Body of pancreas (tissue), 4 donors: Measurements from ENCODE around the gene SHC4. TPM values are rescaled to one million over a fixed set of nuclear protein-coding genes. Genes with fewer than 3 reads are reported as not detected.
"Not testable (repeated sequence)": the region's sequence is repeated elsewhere in the genome, so short reads cannot be mapped to it uniquely, and the experiment has no call there.

Experiments used
- ATAC-seq: fragments of 150-250 bp; one replicate; pipeline ENCODE4 v1.9.1; 2016
- DNase-seq, 4 donors: peaks; one replicate each; pipeline ENCODE4 v3.0.0-alpha.2; 2019
- H3K27ac ChIP-seq, 4 donors: fragments of 200-600 bp; sonication (generic); 1 replicate in 3 of 4; 2 replicates in 1 of 4; pipeline versions ENCODE4 v1.5.1 to v1.6.1; 2016 to 2019; ENCODE audit warnings: mild to moderate bottlenecking in 1 of 4, mixed read lengths in 1 of 4, moderate library complexity in 1 of 4
- H3K27me3 ChIP-seq, 2 donors: fragments of 200-600 bp; sonication (generic); one replicate each; pipeline ENCODE4 v1.6.0; 2016; ENCODE audit warnings: mild to moderate bottlenecking in 1 of 2
- H3K36me3 ChIP-seq, 2 donors: fragments of 200-600 bp; sonication (generic); replicated peaks in 1 of 2; 2 replicates each; pipeline ENCODE4 v1.5.1; 2016; ENCODE audit warnings: low read depth in 2 of 2; ENCODE audit not compliant: insufficient read depth in 1 of 2
- H3K4me1 ChIP-seq: fragments of 200-600 bp; sonication (generic); one replicate; pipeline ENCODE4 v1.6.0; 2016
- H3K4me3 ChIP-seq, 2 donors: fragments of 200-600 bp; sonication (generic); 1 replicate in 1 of 2; 2 replicates in 1 of 2; pipeline ENCODE4 v1.5.1; 2016 to 2019
- H3K9me3 ChIP-seq, 3 donors: fragments of 200-600 bp; sonication (generic); 1 replicate in 2 of 3; 2 replicates in 1 of 3; pipeline ENCODE4 v1.5.1; 2016
- POLR2A ChIP-seq, 3 donors: fragments of 450-650 bp; IDR thresholded peaks; one replicate each; pipeline ENCODE4 v1.6.1; 2016; ENCODE audit warnings: antibody characterized with exemption in 3 of 3, mild to moderate bottlenecking in 2 of 3
- WGBS, 2 donors: methylation state at CpG; one replicate each; pipeline ENCODE4 v1.1.5; 2017; 5-methylcytosine and 5-hydroxymethylcytosine counted together
- intact Hi-C: fragments of 100-400 bp; cut with DNase I; formaldehyde crosslinking; loops from one replicate; pipeline ENCODE4 v1.15.1; 2023
- total RNA-seq, 2 donors: library from RNA; depleted of rRNA; stranded (reverse); fragments of >200 nt; gene quantifications; one replicate each; pipeline ENCODE4 v1.1.0, GENCODE V29; 2016
- TF ChIP-seq, protein P1 (sequence below), 7 experiments: fragments of 450-650 bp in 4 of 7; fragments of 200-600 bp in 3 of 7; sonication (generic) in 3 of 7; IDR thresholded peaks; one replicate each; pipeline ENCODE4 v1.5.1; 2016 to 2019; ENCODE audit warnings: antibody characterized with exemption in 7 of 7

Gene SHC4
- total RNA-seq, 2 donors from 2014 or later = 0.78 TPM; not detected in 1

DNA sequence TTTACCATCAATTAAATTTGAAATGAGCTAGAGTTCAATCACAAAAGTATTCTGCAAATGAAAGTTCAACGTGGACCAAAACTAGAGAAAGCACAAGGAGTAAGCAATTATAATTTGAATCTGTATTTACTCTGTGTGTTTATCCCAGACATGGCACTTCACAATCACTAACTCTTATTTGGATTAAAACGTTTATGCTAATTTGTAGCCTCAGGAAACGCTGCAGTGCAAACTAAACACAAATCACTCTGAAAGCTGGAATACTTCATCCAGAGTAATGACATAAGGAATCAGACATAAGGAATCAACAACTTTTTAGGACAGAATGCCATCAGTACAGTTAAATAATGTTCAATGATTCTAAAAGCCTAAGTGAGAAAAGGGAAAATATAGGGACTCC is 171.3 kb downstream of the SHC4 start:
- no peaks in the 10 kb centered on the region for H3K9me3 ChIP-seq
- H3K4me1 ChIP-seq = no peaks in the 10 kb centered on the region
- H3K36me3 ChIP-seq = peaks cover 0 to 3% of the 10 kb centered on the region in 2 donors
- no peaks in the 10 kb centered on the region for H3K27me3 ChIP-seq
- H3K27ac ChIP-seq = no peak overlapping the region
- TF ChIP-seq, protein P1, sequence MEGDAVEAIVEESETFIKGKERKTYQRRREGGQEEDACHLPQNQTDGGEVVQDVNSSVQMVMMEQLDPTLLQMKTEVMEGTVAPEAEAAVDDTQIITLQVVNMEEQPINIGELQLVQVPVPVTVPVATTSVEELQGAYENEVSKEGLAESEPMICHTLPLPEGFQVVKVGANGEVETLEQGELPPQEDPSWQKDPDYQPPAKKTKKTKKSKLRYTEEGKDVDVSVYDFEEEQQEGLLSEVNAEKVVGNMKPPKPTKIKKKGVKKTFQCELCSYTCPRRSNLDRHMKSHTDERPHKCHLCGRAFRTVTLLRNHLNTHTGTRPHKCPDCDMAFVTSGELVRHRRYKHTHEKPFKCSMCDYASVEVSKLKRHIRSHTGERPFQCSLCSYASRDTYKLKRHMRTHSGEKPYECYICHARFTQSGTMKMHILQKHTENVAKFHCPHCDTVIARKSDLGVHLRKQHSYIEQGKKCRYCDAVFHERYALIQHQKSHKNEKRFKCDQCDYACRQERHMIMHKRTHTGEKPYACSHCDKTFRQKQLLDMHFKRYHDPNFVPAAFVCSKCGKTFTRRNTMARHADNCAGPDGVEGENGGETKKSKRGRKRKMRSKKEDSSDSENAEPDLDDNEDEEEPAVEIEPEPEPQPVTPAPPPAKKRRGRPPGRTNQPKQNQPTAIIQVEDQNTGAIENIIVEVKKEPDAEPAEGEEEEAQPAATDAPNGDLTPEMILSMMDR (IDR thresholded peaks at IDR 0.05) = no peak
- TF ChIP-seq POLR2A (IDR thresholded peaks at IDR 0.05) = no peak
- H3K4me3 ChIP-seq = no peak overlapping the region
- intact Hi-C loops = no loop called here
- ATAC-seq (no peak), DNase-seq (no peak)
- 47 to 65% methylated on average over 3 of the region's 3 CpGs for WGBS, 2 donors

DNA sequence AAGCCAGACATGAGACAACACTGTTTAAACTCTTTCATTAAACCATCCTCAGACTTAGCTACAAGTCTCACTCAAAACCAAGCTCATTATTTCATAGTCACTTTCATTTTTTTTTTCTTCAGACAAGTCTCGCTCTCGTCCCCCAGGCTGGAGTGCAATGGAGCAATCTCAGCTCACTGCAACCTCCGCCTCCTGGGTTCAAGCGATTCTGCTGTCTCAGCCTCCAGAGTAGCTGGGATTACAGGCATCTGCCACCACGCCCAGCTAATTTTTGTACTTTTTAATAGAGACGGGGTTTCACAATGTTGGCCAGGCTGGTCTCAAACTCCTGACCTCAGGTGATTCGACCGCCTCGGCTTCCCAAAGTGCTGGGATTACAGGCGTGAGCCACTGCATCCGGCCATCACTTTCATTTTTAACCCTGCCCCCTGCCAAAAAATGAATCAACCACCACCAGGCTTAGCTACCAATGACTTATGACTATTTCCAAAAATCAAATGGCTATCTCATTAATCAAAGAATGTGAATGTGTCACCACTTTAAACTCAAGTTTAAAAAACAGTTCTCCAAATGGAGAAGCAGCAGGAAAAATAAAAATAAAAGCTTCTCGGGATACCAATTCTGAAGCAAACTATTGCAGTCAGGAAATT is 173.1 kb downstream of the SHC4 start:
- H3K36me3 ChIP-seq, intact Hi-C loops, H3K4me3 ChIP-seq, ATAC-seq, H3K9me3 ChIP-seq, H3K27me3 ChIP-seq, H3K4me1 ChIP-seq, H3K27ac ChIP-seq, DNase-seq: not testable (repeated sequence)
- 95 to 98% methylated on average over 12 of the region's 12 CpGs for WGBS, 2 donors

DNA sequence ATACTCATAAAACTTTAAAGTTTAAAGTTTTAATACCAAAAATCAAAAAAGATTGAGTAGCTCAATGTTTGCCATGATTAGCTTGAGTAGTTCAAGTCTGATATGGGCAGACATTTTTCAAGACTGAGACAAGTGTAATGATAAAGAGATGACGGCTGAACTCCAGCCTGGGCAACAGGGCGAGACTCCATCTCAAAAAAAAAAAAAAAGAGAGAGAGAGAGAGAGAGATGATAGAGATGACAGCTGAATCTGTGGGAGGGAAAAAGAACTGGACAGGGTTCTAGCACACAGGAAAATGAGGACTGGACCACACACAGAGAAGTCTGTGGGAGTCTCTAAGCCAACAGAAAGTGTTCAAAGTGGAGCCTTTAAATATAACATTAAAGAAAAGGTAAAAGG is 178.0 kb downstream of the SHC4 start:
- Histone ChIP-seq H3K4me1 (peaks cover 13% of the 10 kb centered on the region), H3K36me3 (peaks cover 0 to 7% of the 10 kb centered on the region in 2 donors), H3K9me3 (no peaks in the 10 kb centered on the region), H3K4me3 (no peak overlapping the region), H3K27me3 (no peaks in the 10 kb centered on the region), H3K27ac (no peak overlapping the region)
- 26 to 32% methylated on average over 2 of the region's 2 CpGs for WGBS, 2 donors
- no peak for ATAC-seq
- intact Hi-C loops = no loop called here
- DNase-seq = no peak
- TF ChIP-seq, protein P1 (IDR thresholded peaks at IDR 0.05) = no peak
- TF ChIP-seq POLR2A (IDR thresholded peaks at IDR 0.05) = no peak

DNA sequence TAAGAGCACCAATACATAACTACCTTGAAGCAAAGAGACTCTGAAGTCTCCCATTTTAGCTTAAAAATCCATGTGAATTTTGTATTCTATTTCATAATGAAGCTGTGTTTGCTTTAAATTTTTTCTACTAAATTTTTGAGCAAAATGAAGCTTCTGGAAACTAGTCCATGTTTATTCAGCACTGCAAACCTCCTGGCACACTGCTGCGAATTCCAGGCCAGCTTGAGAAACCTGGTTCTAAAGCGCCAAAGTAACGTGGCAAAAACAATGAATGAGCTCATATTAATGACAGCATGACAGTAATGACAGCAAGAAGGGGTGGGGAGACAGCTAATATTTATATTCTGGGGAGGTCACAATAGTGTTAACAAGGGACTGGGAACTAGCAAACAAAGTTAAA is 178.5 kb downstream of the SHC4 start:
- no peak for TF ChIP-seq POLR2A (IDR thresholded peaks at IDR 0.05)
- TF ChIP-seq, protein P1 (IDR thresholded peaks at IDR 0.05) = no peak
- intact Hi-C loops = no loop called here
- Histone ChIP-seq H3K9me3 (no peaks in the 10 kb centered on the region), H3K27ac (no peak overlapping the region), H3K4me3 (no peak overlapping the region), H3K36me3 (peaks cover 0 to 7% of the 10 kb centered on the region in 2 donors), H3K4me1 (peaks cover 13% of the 10 kb centered on the region), H3K27me3 (no peaks in the 10 kb centered on the region)
- peak; percentile 38 for ATAC-seq
- WGBS, 2 donors = 8 to 22% methylated on average over 3 of the region's 3 CpGs
- DNase-seq = peak in 3 of 4 donors; percentile 17 to 58 (median 22)

GRCh38 chr15:48784756-48785155 is 179.0 kb downstream of the SHC4 start:
- no peak overlapping the region for H3K27ac ChIP-seq
- intact Hi-C loops = no loop called here
- H3K9me3 ChIP-seq = no peaks in the 10 kb centered on the region
- DNase-seq = no peak
- H3K4me1 ChIP-seq = peaks cover 13% of the 10 kb centered on the region
- no peak for TF ChIP-seq POLR2A (IDR thresholded peaks at IDR 0.05)
- TF ChIP-seq, protein P1 (IDR thresholded peaks at IDR 0.05) = no peak
- H3K36me3 ChIP-seq = peaks cover 0 to 7% of the 10 kb centered on the region in 2 donors
- H3K4me3 ChIP-seq = no peak overlapping the region
- 83 to 84% methylated on average over 2 of the region's 2 CpGs for WGBS, 2 donors
- H3K27me3 ChIP-seq = no peaks in the 10 kb centered on the region
- no peak for ATAC-seq
